WTC11 (cell line): Measurements from ENCODE around the gene MAB21L4. TPM values are rescaled to one million over a fixed set of nuclear protein-coding genes. Genes with fewer than 3 reads are reported as not detected.

Source experiments
- ATAC-seq: fragments of 200-7000 bp; cut with Tn5 transposase; 2 replicates; pipeline ENCODE4 v1.10.0; 2021; ENCODE audit warnings: mild to moderate bottlenecking, moderate library complexity
- CTCF ChIA-PET: fragments of 300-600 bp; sonication (Branson Sonifier 250); formaldehyde crosslinking; loops from one replicate; lab custom pipeline; 2021; ENCODE audit warnings: antibody characterized with exemption; lab: Charles Lee
- POLR2A ChIA-PET: fragments of 350-600 bp; sonication (Branson Sonifier 250); formaldehyde crosslinking; loops from one replicate; lab custom pipeline; 2021; ENCODE audit warnings: antibody characterized with exemption; lab: Charles Lee
- DNase-seq: peaks from one replicate; pipeline ENCODE4 v3.0.0; 2021; ENCODE audit warnings: low spot score
- H3K27ac Mint-ChIP-seq: 2 replicates; pipeline ENCODE4 v1.8.0; 2021; ENCODE audit warnings: mixed read lengths
- H3K27me3 Mint-ChIP-seq: 2 replicates; pipeline ENCODE4 v1.8.0; 2021; ENCODE audit warnings: low read depth, mild to moderate bottlenecking, moderate library complexity, mixed read lengths
- H3K36me3 Mint-ChIP-seq: 2 replicates; pipeline ENCODE4 v1.8.0; 2021; ENCODE audit warnings: mixed read lengths
- H3K4me1 Mint-ChIP-seq: 2 replicates; pipeline ENCODE4 v1.8.0; 2022; ENCODE audit warnings: mixed read lengths
- H3K4me3 Mint-ChIP-seq: 2 replicates; pipeline ENCODE4 v1.8.0; 2021; ENCODE audit warnings: mild to moderate bottlenecking, moderate library complexity, mixed read lengths
- H3K9me3 Mint-ChIP-seq: 2 replicates; pipeline ENCODE4 v1.8.0; 2021; ENCODE audit warnings: mixed read lengths
- ARID4B ChIP-seq: sonication (generic); formaldehyde crosslinking; IDR thresholded peaks from 2 replicates; pipeline ENCODE4 v1.8.0; 2023; ENCODE audit warnings: missing genetic modification reagents, mild to moderate bottlenecking, borderline replicate concordance
- ERG ChIP-seq: fragments of 250-450 bp; sonication (Bioruptor Pico); IDR thresholded peaks from 2 replicates; pipeline ENCODE4 v1.8.0; 2021; ENCODE audit warnings: mild to moderate bottlenecking
- GRHL2 ChIP-seq: fragments of 250-450 bp; sonication (Bioruptor Pico); IDR thresholded peaks from 2 replicates; pipeline ENCODE4 v1.8.0; 2022; ENCODE audit warnings: mild to moderate bottlenecking, moderate library complexity; ENCODE audit not compliant: insufficient replicate concordance, severe bottlenecking
- IRF2 ChIP-seq: sonication (generic); formaldehyde crosslinking; IDR thresholded peaks from 2 replicates; pipeline ENCODE4 v1.8.0; 2022; ENCODE audit warnings: low read depth, missing genetic modification reagents, borderline replicate concordance
- total RNA-seq: library from RNA; stranded (reverse); gene quantifications from 3 replicates; pipeline ENCODE4 v1.2.3, GENCODE V29; 2021

Gene MAB21L4
- total RNA-seq, 1 experiment from 2014 or later, result not detected

- H3K4me3 Mint-ChIP-seq, result no peak overlapping the region
- no peaks in the 10 kb centered on the region for H3K4me1 Mint-ChIP-seq
- H3K27me3 Mint-ChIP-seq, result peaks cover under 1% of the 10 kb centered on the region
- DNase-seq (no peak), ATAC-seq (no peak)
- CTCF ChIA-PET, result interaction anchor here (1.7 kb wide), 1 partner anchor 14 kb away, joined by 4 read pairs; no protein-coding TSS in a partner anchor
- TF ChIP-seq IRF2 (CRISPR knock-in tag) (no peak), ARID4B (no peak), ERG (no peak), GRHL2 (CRISPR knock-in tag) (no peak)
- no peak overlapping the region for H3K27ac Mint-ChIP-seq
- H3K9me3 Mint-ChIP-seq, result no peaks in the 10 kb centered on the region
- no peaks in the 10 kb centered on the region for H3K36me3 Mint-ChIP-seq
- POLR2A ChIA-PET, result no interaction called here
Observed at GRCh38 chr2:240836781-240837467, 59.0 kb downstream of the MAB21L4 start.

Other genes with a start within 250 kb of the MAB21L4 start
- not detected in 3 replicates for gene AQP12B, start 213.3 kb downstream of the MAB21L4 start, total RNA-seq
- not detected in 3 replicates for gene AQP12A, start 204.3 kb downstream of the MAB21L4 start, total RNA-seq
- 218 to 279 TPM (median 222 TPM) in 3 replicates for gene KIF1A, start 75.9 kb downstream of the MAB21L4 start, total RNA-seq
- gene AGXT, start 27.3 kb downstream of the MAB21L4 start, total RNA-seq, result 0.16 to 0.37 TPM (median 0.24 TPM) in 3 replicates
- gene CROCC2, start 10.2 kb upstream of the MAB21L4 start, total RNA-seq, result not detected in 3 replicates
- 2.5 to 3.2 TPM (median 2.7 TPM) in 3 replicates for gene SNED1, start 102.5 kb upstream of the MAB21L4 start, total RNA-seq
- gene MTERF4, start 206.1 kb upstream of the MAB21L4 start, total RNA-seq, result 22.4 to 25.4 TPM (median 23.3 TPM) in 3 replicates